Ureter (tissue), 1 donor: ENCODE measurements around the gene RIC3. TPM values are rescaled to one million over a fixed set of nuclear protein-coding genes. Genes with fewer than 3 reads are reported as not detected.
"Not testable (repeated sequence)": the region's sequence is repeated elsewhere in the genome, so short reads cannot be mapped to it uniquely, and the experiment has no call there.

Experiments used
- DNase-seq: peaks from one replicate; pipeline ENCODE4 v3.0.0-alpha.2; 2020; ENCODE audit warnings: low spot score
- total RNA-seq: library from RNA; stranded (reverse); gene quantifications from one replicate; pipeline ENCODE4 v1.2.4, GENCODE V29; 2023
- donor health status: DM: yes; HTN: yes; CAD: no.

The RIC3 gene
- total RNA-seq, 1 donor from 2014 or later: 60.8 TPM

GRCh38 chr11:8190431-8190830 is 21.6 kb upstream of the RIC3 start:
- DNase-seq: no peak

GRCh38 chr11:8186429-8186828 is 17.6 kb upstream of the RIC3 start:
- no peak for DNase-seq

- DNase-seq: no peak
Observed at GRCh38 chr11:8183111-8183510, 14.3 kb upstream of the RIC3 start.

GRCh38 chr11:8180469-8180868 is 11.6 kb upstream of the RIC3 start:
- no peak for DNase-seq

- DNase-seq: no peak
Observed at GRCh38 chr11:8178297-8178696, 9.5 kb upstream of the RIC3 start.

- DNase-seq: no peak
Observed at GRCh38 chr11:8177136-8177535, 8.3 kb upstream of the RIC3 start.

- no peak for DNase-seq
Observed at GRCh38 chr11:8167796-8168195, 1.0 kb downstream of the RIC3 start.

GRCh38 chr11:8164746-8165145 is 4.1 kb downstream of the RIC3 start:
- no peak for DNase-seq

- DNase-seq: not testable (repeated sequence)
Observed at GRCh38 chr11:8161627-8162304, 7.1 kb downstream of the RIC3 start.

- no peak for DNase-seq
Observed at GRCh38 chr11:8156877-8157276, 11.9 kb downstream of the RIC3 start.

GRCh38 chr11:8149726-8150125 is 19.1 kb downstream of the RIC3 start:
- DNase-seq: no peak

GRCh38 chr11:8138526-8138925 is 30.3 kb downstream of the RIC3 start:
- no peak for DNase-seq

- no peak for DNase-seq
Observed at GRCh38 chr11:8127447-8127846, 41.4 kb downstream of the RIC3 start.

- no peak for DNase-seq
Observed at GRCh38 chr11:8126649-8127289, 42.1 kb downstream of the RIC3 start.

GRCh38 chr11:8122173-8122764 is 46.6 kb downstream of the RIC3 start:
- DNase-seq: no peak

- no peak for DNase-seq
Observed at GRCh38 chr11:8111636-8112035, 57.2 kb downstream of the RIC3 start.

GRCh38 chr11:8110396-8110795 is 58.4 kb downstream of the RIC3 start:
- no peak for DNase-seq

- no peak for DNase-seq
Observed at GRCh38 chr11:8109675-8110074, 59.1 kb downstream of the RIC3 start.

GRCh38 chr11:8108421-8108820 is 60.4 kb downstream of the RIC3 start:
- no peak for DNase-seq

- no peak for DNase-seq
Observed at GRCh38 chr11:8107642-8108041, 61.2 kb downstream of the RIC3 start.

- no peak for DNase-seq
Observed at GRCh38 chr11:8106679-8107078, 62.1 kb downstream of the RIC3 start.

- DNase-seq: no peak
Observed at GRCh38 chr11:8105666-8106065, 63.2 kb downstream of the RIC3 start.

GRCh38 chr11:8105133-8105532 is 63.7 kb downstream of the RIC3 start:
- DNase-seq: no peak
